Stimulated activated CD4-positive, alpha-beta T cell treated with anti-CD3 and anti-CD28 coated beads, Interleukin-15, amount 100 ng/mL, for 1 hour (primary cell): Measurements from ENCODE around the gene PRL.

Experiments
- DNase-seq, 2 donors: peaks; one replicate each; pipeline ENCODE4 v3.0.0-alpha.2; 2020; ENCODE audit warnings: low read depth in 1 of 2, low spot score in 1 of 2

The PRL gene

DNA sequence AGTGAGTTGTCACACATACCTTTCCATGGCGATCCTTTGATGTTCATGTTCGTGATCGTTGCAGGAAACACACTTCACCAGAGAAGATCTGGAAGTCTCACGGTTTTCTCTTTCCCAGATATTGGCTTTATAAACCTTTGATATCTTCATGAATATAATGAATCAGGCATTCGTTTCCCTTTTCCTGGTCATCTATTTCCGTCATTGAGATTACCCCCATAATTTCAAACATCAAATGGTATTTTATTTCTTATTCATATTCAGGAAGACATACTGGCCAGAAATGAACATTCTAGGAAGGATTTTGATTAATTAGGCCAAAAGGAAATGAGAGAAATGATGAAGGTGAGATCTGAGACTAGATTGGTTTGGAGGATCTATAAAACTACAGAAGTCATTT lies at the start of gene PRL:
Gene PRL (minus strand): TSS at position 101 of the 400 bp plus-strand sequence. CDS start 54 bp downstream, at position 47.
- no peak for DNase-seq

DNA sequence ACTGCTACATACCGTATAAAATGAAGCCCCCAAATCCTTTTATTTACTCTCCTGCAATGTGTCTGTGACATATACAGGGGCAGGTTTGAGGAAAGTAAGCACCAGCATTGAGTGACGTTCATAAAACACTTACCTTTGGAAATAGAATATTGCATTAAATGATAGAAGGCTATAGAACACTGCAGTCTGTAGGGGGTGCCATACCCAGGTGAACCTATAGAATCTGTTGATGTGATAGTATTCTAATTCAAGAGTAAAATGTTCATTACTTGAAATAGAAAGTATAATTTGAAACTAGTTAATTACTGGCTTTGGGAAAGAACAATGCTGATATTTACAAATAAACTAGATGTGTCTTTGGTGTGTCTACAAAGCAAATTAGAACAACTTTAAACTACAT lies 47.0 kb upstream of the PRL start:
- no peak for DNase-seq

- DNase-seq: no peak
These were observed 37.9 kb upstream of the PRL start for GRCh38 chr6:22334778-22335177.

GRCh38 chr6:22333802-22334201 lies 37.0 kb upstream of the PRL start:
- DNase-seq: no peak

GRCh38 chr6:22332711-22333110 lies 35.9 kb upstream of the PRL start:
- no peak for DNase-seq

DNA sequence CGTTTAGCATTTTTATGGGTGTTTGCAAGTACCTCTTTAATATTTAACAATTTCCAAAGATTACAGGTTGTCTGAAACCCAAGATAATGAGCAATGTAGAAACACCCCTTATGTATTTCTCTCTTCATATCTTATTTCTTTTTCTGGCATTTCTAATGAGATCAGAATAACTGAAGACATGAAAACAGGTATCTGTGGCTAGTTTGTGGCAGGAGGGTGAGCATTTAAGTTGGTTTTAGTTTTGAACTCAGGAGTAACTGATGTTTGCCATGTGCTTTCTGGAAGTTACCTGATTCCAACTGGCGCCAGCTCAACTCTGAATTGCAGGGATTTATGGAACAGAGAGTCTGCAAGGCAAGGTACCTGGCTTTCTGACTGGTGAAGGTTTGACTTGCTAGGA lies 35.4 kb upstream of the PRL start:
- DNase-seq: no peak

DNA sequence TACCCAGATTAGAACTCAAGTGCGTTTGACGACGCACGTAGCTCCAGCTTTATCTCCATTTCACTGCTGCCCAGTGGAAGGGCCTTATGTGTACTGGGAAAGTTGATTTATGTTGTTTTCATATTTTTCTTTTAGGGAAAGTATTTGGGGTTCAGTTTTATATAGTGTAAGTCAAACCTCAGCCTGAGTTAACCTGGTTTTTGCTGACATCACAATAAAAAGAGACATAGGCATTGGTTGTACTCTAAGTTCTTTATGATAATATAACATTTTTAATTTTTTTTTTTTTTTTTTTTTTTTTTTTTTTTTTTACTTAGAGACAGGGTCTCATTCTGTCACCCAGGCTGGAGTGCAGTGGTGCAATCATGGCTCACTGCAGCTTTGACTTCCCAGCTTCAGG lies 34.1 kb upstream of the PRL start:
- DNase-seq: no peak

DNA sequence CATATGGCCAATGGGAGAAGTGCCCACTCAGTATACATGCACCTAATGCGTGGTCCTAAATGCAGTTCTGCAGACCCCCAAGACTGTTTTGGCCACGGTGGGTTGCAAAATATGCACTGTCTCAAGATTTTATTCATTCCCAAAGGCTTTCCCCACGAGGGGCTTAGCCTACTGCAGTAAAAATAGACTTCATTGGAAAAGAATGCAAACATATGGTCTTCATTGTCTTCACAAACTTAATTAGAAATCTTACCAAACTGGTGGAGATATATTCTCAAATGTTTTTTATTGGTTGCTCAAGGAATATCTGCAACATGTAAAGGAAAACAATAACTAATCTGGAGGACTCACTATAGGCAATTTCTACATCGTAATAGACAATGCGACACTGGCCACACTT lies 31.6 kb upstream of the PRL start:
- no peak for DNase-seq

GRCh38 chr6:22327881-22328280 lies 31.0 kb upstream of the PRL start:
- no peak for DNase-seq

DNA sequence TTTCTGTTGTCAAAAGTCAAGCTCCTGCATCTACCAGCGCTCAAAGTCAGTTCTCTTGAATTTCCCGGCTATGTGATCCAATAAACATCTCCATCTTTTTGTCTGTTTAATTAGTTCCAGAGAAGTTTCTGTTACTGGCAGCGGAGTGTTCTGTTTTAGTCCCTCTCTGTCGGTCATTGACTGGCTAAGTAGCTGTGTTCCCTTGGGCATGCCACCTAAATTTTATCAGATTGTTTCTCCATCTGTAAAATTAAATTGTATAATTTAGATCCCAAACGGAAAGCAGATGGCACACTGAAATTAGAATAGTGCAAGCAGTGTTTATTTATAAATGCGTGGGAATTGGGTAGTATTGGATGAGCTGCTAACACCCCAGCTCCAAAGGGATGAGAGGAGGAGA lies 29.7 kb upstream of the PRL start:
- no peak for DNase-seq

DNA sequence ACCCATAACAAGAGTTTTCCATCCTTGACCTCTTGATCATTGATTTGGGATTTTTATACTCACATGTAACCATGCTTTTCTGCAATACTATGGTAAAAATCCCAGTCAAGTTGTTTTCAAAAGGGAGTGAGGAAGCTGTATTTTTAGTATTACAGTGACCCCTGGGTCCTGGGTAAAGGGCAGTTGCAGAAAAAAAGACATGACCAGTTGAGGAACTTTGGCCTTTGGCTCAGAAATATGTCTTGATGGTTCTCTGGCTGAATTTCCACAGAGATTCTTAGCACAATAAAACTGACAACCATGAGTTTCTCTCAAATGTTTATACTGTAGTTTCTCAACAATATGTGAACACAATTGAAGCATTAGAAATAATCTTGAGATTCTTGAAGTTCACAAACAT lies 28.6 kb upstream of the PRL start:
- DNase-seq: no peak

DNA sequence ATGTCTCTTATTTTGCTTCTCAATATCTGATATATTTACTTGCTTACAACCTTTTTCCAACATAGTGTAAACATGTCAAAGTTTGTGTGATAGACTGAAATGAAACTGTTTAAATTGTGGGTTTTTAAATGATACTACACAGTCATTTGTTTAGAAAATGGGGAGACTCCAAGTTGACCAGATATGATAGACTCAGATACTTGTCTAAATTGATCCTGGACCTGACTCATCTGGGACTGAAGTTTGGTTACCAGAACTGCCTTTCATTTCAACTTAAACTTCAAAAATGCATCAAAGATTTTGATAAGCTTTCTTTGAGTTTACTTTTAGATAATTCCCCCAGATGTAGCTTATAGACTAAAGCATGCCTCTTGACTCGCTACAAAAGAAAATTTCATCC lies 27.0 kb upstream of the PRL start:
- DNase-seq: no peak

- DNase-seq: no peak
These were observed 25.5 kb upstream of the PRL start for GRCh38 chr6:22322103-22323030.

GRCh38 chr6:22320750-22321149 lies 23.9 kb upstream of the PRL start:
- DNase-seq: no peak

DNA sequence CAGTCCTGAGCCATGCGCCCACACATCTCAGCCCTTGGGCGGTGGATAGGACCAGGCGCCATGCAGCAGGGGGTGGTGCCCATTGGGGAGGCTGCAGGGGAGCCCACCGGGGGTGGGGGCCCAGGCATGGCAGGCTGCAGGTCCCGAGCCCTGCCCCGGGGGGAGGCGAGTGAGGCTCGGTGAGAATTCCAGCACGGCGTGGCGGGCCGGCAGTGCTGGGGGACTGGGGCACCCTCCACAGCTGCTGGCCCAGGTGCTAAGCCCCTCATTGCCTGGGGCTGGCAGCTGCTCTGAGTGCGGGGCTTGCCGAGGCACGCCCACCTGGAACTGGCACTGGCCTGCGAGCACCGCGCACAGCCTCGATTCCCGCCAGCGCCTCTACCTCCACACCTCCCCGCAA lies 21.6 kb upstream of the PRL start:
- DNase-seq: no peak

- no peak for DNase-seq
These were observed 17.0 kb upstream of the PRL start for GRCh38 chr6:22313796-22314195.

DNA sequence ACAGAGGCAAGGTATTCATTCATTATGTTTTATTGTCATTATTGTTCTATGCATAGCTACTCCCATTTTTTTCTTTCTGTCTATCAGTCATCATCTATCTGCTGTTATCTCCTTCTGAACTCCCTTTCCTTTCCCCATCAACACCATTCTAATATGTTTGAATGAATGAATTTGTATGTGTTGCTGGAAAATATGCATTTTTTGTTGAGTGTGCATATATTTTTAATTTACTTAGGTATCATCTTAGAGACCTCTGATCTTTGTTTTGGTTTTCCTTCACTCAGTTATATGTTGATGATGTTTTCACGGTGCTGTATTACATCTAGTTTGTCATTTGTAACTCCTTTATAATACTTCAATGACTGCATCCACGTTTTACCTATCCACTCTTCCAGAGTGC lies 12.1 kb upstream of the PRL start:
- no peak for DNase-seq

- DNase-seq: no peak
These were observed 10.1 kb upstream of the PRL start for GRCh38 chr6:22306741-22307466.

- DNase-seq: no peak
These were observed 6.0 kb upstream of the PRL start for GRCh38 chr6:22302838-22303237.

DNA sequence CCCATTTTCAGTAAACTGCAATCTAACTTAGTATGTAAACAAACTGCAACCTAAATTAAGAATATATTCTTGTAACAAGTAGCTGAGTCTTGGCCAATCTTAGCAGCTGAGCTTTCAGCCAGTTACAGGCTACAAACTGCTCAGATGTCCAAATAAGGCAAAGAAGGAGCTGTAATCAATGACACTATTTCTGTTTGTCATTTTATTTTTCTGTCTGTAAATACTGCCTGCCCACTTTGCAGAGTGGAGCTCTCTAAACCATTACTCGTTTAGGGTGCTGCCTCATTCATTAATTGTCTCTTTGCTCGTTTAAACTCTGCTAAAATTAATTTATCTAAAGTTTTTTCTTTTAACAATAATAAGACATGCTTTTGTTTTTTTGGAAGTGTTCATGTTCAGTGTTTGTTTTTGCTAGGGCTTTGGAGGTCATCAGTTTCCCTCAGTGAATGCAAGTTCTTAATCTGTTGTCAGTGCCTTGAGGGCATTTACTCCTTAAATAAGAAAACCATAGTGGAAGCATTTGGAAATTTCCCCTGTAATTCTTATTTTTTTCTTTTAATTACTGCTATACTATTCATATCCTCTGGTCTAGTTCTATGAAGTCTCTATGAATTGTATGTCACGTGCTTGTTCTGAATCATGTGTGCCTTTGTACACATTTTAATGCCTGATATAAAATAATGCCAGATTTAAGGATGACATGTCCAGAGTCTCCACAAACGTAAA lies 3.6 kb upstream of the PRL start:
- no peak for DNase-seq

DNA sequence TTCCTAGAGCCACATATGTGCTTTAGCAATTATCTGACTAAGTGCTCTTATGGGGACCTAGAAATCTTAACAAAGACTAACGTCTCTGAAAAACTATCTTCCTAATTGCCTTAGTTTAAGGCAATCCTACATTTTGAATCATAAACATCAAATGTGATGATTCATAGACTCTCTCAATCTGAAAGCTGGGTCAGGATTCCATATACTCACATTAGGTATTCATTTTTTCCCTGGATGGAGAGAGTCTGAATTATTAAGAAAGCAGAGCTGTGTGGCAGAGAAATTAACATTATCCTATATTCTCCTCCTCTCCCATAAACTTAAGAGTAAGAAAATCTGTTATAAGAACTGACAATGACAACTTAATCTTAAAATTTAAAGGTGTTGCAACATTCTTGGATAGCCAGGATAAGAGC lies 1.6 kb upstream of the PRL start:
- no peak for DNase-seq

DNA sequence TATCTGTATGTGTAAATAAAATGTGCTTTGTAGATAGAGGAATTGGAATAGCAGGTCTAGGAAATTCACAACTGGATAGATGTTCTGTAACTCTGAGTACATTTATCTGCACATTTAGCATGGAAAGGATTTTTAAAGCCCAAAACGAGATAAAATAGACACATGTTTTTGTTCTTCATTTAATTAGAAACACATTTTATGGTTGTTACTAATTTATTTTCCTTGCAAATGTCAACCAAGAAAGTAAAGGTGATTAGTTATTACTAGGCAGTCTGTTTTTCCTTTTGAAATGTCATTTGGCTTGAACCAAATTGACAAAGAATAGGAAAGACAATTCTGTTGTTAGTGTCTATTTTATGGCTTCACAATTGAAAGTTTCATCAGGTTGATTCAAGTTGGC lies 769 bp downstream of the PRL start:
- DNase-seq: no peak
